GM23338 (cell line): Measurements from ENCODE around the gene GGT6.

Experiments
- CTCF ChIP-seq, 2 experiments: fragments of 200-600 bp in 1 of 2; sonication (generic) in 1 of 2; conservative IDR thresholded peaks; 2 replicates each; pipeline versions ENCODE4 v1.5.1 to v1.6.1; 2016 to 2017; ENCODE audit warnings: antibody characterized with exemption in 2 of 2, low read depth in 2 of 2, mild to moderate bottlenecking in 2 of 2, moderate library complexity in 1 of 2
- EZH2 ChIP-seq: fragments of 200-600 bp; sonication (generic); IDR thresholded peaks from one replicate; pipeline ENCODE4 v1.8.0; 2017; ENCODE audit warnings: antibody characterized with exemption, mild to moderate bottlenecking, low read depth; ENCODE audit not compliant: unreplicated experiment
- EZH2phosphoT487 ChIP-seq: fragments of 200-600 bp; sonication (generic); IDR thresholded peaks from one replicate; pipeline ENCODE4 v1.8.1; 2018; ENCODE audit warnings: antibody characterized with exemption; ENCODE audit not compliant: unreplicated experiment
- JUNB ChIP-seq: IDR thresholded peaks from one replicate; pipeline ENCODE4 v1.6.1; 2016; ENCODE audit warnings: antibody characterized with exemption; ENCODE audit not compliant: unreplicated experiment
- POLR2AphosphoS5 ChIP-seq: IDR thresholded peaks from 2 replicates; pipeline ENCODE4 v1.6.1; 2016; ENCODE audit warnings: antibody characterized with exemption, low read depth

GRCh38 chr17:4523946-4524345, 36.4 kb downstream of the GGT6 start:
- TF ChIP-seq CTCF (conservative IDR thresholded peaks at IDR 0.05; ENCODE audit: low read depth in 2 of 2) (no peak), EZH2phosphoT487 (no peak), POLR2AphosphoS5 (no peak), EZH2 (no peak), JUNB (no peak)
